Gastroesophageal sphincter (tissue), 4 donors: ENCODE data around the gene NXNL2. TPM values are rescaled to one million over a fixed set of nuclear protein-coding genes. Genes with fewer than 3 reads are reported as not detected.

Source experiments
- ATAC-seq: fragments of 150-250 bp; one replicate; pipeline ENCODE4 v1.9.1; 2016; ENCODE audit warnings: mild to moderate bottlenecking, moderate library complexity
- H3K27ac ChIP-seq, 4 donors: fragments of 200-600 bp; sonication (generic) in 3 of 4; 1 replicate in 3 of 4; 2 replicates in 1 of 4; pipeline ENCODE4 v1.5.1; 2016 to 2019
- H3K27me3 ChIP-seq: fragments of 200-600 bp; sonication (generic); one replicate; pipeline ENCODE4 v1.5.1; 2019
- H3K36me3 ChIP-seq, 2 donors: fragments of 200-600 bp; sonication (generic); one replicate each; pipeline ENCODE4 v1.5.1; 2019; ENCODE audit warnings: control low read depth in 1 of 2
- H3K4me1 ChIP-seq, 3 donors: fragments of 200-600 bp; sonication (generic); 1 replicate in 2 of 3; 2 replicates in 1 of 3; pipeline ENCODE4 v1.5.1; 2016 to 2019; ENCODE audit warnings: control low read depth in 2 of 3
- H3K4me3 ChIP-seq, 2 donors: fragments of 200-600 bp; sonication (generic); one replicate each; pipeline ENCODE4 v1.5.1; 2019; ENCODE audit warnings: mild to moderate bottlenecking in 1 of 2, moderate library complexity in 1 of 2
- H3K9me3 ChIP-seq, 3 donors: fragments of 200-600 bp; sonication (generic); one replicate each; pipeline ENCODE4 v1.5.1; 2017 to 2019; ENCODE audit warnings: control low read depth in 2 of 3
- EP300 ChIP-seq: sonication (generic); formaldehyde crosslinking; IDR thresholded peaks from one replicate; pipeline ENCODE4 v1.6.1; 2017; ENCODE audit warnings: antibody characterized with exemption, mild to moderate bottlenecking
- POLR2A ChIP-seq, 2 donors: fragments of 450-650 bp; IDR thresholded peaks; one replicate each; pipeline ENCODE4 v1.6.1; 2017; ENCODE audit warnings: antibody characterized with exemption in 2 of 2, mild to moderate bottlenecking in 2 of 2, moderate library complexity in 1 of 2
- POLR2AphosphoS5 ChIP-seq: sonication (generic); formaldehyde crosslinking; IDR thresholded peaks from one replicate; pipeline ENCODE4 v1.6.1; 2017; ENCODE audit warnings: antibody characterized with exemption
- WGBS, 2 donors: methylation state at CpG; one replicate each; pipeline ENCODE4 v1.1.5; 2018; ENCODE audit warnings: low coverage in 1 of 2; 5-methylcytosine and 5-hydroxymethylcytosine counted together
- total RNA-seq, 4 donors: library from RNA; depleted of rRNA; stranded (reverse); fragments of >200 nt; gene quantifications; one replicate each; pipeline ENCODE4 v1.1.0, GENCODE V29; 2016
- TF ChIP-seq, protein P1 (sequence below), 4 experiments: fragments of 200-600 bp in 2 of 4; fragments of 450-650 bp in 2 of 4; sonication (generic) in 1 of 4; IDR thresholded peaks; one replicate each; pipeline ENCODE4 v1.5.1; 2017 to 2019; ENCODE audit warnings: antibody characterized with exemption in 4 of 4, mild to moderate bottlenecking in 2 of 4, moderate library complexity in 2 of 4

Gene NXNL2
- total RNA-seq, 4 donors from 2014 or later = 0.62 to 3.1 (median 1.2) TPM; not detected in 1

DNA sequence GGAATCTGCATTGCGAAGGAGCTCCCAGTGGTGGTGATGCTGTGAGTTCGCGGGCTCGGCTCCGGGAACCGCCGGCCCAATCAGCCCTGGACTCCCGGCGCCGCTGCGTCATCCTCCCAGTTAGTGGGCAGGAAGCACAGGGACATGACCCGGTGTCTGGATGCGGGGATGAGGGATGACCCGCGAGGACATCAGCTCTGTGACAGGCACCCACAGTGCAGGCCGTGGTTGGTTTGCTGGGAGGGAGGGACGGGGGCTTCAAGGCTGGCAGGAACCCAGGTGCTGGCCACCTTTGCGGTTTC is 996 bp downstream of the NXNL2 start:
- Histone ChIP-seq H3K4me1 (peaks cover 0 to 44% (median 16%) of the 10 kb centered on the region in 3 donors), H3K9me3 (no peaks in the 10 kb centered on the region), H3K4me3 (peak overlapping the region in 1 of 2 donors; percentile 69), H3K27me3 (peaks cover 14% of the 10 kb centered on the region), H3K36me3 (no peaks in the 10 kb centered on the region), H3K27ac (peak overlapping the region in 3 of 4 donors; percentile 79 to 89 (median 85))
- WGBS, 2 donors = no CpG with 5 or more reads among the region's 18 CpGs
- no peak for ATAC-seq
- TF ChIP-seq EP300 = no peak
- no peak for TF ChIP-seq POLR2A (IDR thresholded peaks at IDR 0.05)
- TF ChIP-seq, protein P1, sequence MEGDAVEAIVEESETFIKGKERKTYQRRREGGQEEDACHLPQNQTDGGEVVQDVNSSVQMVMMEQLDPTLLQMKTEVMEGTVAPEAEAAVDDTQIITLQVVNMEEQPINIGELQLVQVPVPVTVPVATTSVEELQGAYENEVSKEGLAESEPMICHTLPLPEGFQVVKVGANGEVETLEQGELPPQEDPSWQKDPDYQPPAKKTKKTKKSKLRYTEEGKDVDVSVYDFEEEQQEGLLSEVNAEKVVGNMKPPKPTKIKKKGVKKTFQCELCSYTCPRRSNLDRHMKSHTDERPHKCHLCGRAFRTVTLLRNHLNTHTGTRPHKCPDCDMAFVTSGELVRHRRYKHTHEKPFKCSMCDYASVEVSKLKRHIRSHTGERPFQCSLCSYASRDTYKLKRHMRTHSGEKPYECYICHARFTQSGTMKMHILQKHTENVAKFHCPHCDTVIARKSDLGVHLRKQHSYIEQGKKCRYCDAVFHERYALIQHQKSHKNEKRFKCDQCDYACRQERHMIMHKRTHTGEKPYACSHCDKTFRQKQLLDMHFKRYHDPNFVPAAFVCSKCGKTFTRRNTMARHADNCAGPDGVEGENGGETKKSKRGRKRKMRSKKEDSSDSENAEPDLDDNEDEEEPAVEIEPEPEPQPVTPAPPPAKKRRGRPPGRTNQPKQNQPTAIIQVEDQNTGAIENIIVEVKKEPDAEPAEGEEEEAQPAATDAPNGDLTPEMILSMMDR (IDR thresholded peaks at IDR 0.05) = no peak
- TF ChIP-seq POLR2AphosphoS5 = no peak

DNA sequence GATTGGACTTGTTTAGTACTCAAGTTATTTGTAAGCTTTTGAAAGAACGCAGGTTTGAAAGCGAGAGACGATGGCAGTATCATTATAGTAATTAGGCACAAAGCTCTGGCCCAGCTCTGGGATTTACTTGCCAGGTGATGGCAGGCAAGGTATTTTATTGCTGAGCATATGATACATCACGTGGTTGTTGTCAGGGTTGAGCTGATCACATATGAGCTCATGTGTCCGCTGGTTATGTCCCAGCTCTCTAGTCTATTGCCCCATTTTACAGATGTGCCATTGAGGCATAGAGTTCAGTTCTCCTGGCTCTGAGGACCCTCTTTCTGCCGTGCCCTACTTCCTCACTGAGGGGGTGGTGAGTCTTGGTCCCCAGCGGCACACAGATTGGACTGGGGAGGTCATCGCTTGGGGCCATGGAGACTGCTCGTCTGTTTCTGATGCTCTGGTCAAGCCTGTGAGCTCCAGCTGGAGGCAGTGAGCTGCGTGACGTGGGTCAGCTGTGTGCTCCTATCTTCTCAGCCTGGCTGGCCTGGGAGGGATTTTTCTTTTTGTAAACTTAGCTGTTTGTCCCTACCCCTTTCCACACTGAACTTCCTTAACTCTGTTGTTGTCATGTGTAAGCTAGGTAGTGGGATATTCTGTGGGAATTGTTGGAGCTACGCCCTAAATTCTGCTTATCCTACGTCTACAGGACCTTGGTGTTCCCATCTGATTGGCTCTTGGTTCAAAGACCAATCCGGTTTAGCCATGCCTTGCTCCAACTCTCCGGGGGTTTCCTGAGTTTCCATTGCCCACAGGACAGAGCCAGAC is 2.2 kb downstream of the NXNL2 start:
- Histone ChIP-seq H3K36me3 (no peaks in the 10 kb centered on the region), H3K4me3 (no peak overlapping the region), H3K27me3 (peaks cover 14% of the 10 kb centered on the region), H3K9me3 (no peaks in the 10 kb centered on the region), H3K4me1 (peaks cover 0 to 42% (median 16%) of the 10 kb centered on the region in 3 donors), H3K27ac (peak overlapping the region in 3 of 4 donors; percentile 79 to 89 (median 85))
- ATAC-seq = no peak
- 69 to 79% methylated on average over 8 to 13 of the region's 15 CpGs for WGBS, 2 donors
- no peak for TF ChIP-seq POLR2A (IDR thresholded peaks at IDR 0.05)
- TF ChIP-seq, protein P1 (IDR thresholded peaks at IDR 0.05) = no peak
- no peak for TF ChIP-seq POLR2AphosphoS5
- TF ChIP-seq EP300 = no peak

DNA sequence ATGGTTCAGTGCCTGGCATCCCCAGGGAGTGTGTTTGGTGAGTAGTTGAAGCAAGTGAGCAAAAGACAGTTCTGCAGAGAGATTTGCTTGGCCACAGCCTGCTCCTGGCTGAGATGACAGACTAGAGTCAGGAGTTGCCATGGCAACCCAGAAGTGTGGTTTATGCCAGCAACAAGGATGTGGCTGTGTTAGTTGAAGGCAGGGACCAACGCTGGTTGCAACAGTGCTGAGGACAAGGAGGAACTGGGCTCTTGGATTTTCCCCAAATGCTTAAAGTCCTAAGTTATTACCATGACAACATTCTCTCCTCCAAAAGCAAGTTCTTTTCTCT is 2.7 kb downstream of the NXNL2 start:
- Histone ChIP-seq H3K36me3 (no peaks in the 10 kb centered on the region), H3K27me3 (peaks cover 14% of the 10 kb centered on the region), H3K4me3 (no peak overlapping the region), H3K4me1 (peaks cover 0 to 42% (median 16%) of the 10 kb centered on the region in 3 donors), H3K9me3 (no peaks in the 10 kb centered on the region), H3K27ac (peak overlapping the region in 3 of 4 donors; percentile 79 to 89 (median 85))
- 0% methylated on average over 1 of the region's 1 CpG; no CpG with 5 or more reads in 1 of the 2 donors for WGBS, 2 donors
- ATAC-seq = peak; percentile 38
- TF ChIP-seq POLR2A (IDR thresholded peaks at IDR 0.05) (no peak), POLR2AphosphoS5 (no peak), EP300 (no peak)
- TF ChIP-seq, protein P1 (IDR thresholded peaks at IDR 0.05) = no peak

DNA sequence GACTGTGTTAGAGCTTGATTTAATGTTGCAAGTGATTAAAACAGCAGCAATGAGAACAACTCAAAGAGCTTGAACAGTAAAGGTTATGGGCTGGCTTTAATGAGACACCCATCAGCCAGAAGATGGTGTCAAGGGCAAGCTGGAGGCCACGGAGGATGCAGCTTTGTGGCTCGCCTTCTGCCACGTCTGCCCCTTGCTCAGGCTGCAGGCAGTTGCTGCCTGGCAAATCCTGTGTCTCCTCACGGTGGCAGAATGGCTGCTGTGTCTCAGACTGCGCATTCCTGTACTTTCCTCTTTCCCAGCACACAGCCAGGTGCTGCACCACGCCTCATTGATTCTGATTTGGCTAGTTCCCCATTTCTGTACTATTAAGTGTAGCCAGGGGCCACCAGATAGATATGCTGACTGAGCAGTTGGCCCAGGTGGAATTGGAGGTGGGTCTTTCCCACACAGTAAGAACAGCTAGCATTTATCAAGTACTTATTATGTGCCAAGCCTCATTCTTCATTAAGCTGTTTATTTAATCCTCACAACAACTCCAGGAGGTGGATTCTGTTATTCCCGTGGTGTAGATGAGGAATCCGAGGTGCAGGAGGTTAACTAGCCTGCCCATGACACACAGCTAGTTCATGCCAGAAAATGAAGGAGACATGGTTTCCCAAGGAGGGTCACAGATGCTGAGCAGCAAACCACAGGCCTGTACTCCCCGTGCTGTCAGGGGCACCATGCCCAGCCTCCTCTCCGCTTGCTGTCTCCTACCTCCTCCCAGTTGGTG is 3.5 kb downstream of the NXNL2 start:
- H3K36me3 ChIP-seq = no peaks in the 10 kb centered on the region
- H3K27ac ChIP-seq = peak overlapping the region in 2 of 4 donors; percentile 85 to 89
- no peak for ATAC-seq
- H3K4me3 ChIP-seq = no peak overlapping the region
- 61 to 92% methylated on average over 4 to 7 of the region's 10 CpGs for WGBS, 2 donors
- no peaks in the 10 kb centered on the region for H3K9me3 ChIP-seq
- peaks cover 0 to 42% (median 16%) of the 10 kb centered on the region in 3 donors for H3K4me1 ChIP-seq
- peaks cover 14% of the 10 kb centered on the region for H3K27me3 ChIP-seq
- TF ChIP-seq EP300 (no peak), POLR2A (IDR thresholded peaks at IDR 0.05) (no peak), POLR2AphosphoS5 (no peak)
- TF ChIP-seq, protein P1 (IDR thresholded peaks at IDR 0.05) = no peak
